ENCODE results near the gene NTSR1.

- TF ChIP-seq CTCF (IDR thresholded peaks at IDR 0.05) (no peak), POLR2A (IDR thresholded peaks at IDR 0.05) (no peak)
Measured at GRCh38 chr20:62711703-62712101, 3.1 kb downstream of the NTSR1 start.
